GM23338 (cell line): ENCODE data around the gene SRSF1. TPM values are rescaled to one million over a fixed set of nuclear protein-coding genes. Genes with fewer than 3 reads are reported as not detected.

Experiments
- ATAC-seq: fragments of 200-7000 bp; cut with Tn5 transposase; 3 replicates; pipeline ENCODE4 v1.9.1; 2020
- DNase-seq: peaks from one replicate; pipeline ENCODE4 v3.0.0-alpha.2; 2015; ENCODE audit warnings: low spot score
- H2AFZ ChIP-seq: fragments of 200-600 bp; sonication (generic); 2 replicates; pipeline ENCODE4 v1.8.0; 2016; ENCODE audit warnings: antibody characterized with exemption, mild to moderate bottlenecking, moderate library complexity
- H3F3A ChIP-seq: fragments of 200-600 bp; sonication (generic); replicated peaks from 2 replicates; pipeline ENCODE4 v1.8.0; 2017; ENCODE audit warnings: antibody characterized with exemption, mixed run types, low read depth
- H3K27ac ChIP-seq: fragments of 200-600 bp; sonication (generic); 2 replicates; pipeline ENCODE4 v1.6.1; 2016; ENCODE audit warnings: low read depth
- H3K27me3 ChIP-seq: fragments of 200-600 bp; sonication (generic); 2 replicates; pipeline ENCODE4 v1.8.0; 2016; ENCODE audit warnings: mild to moderate bottlenecking, mixed run types, moderate library complexity; ENCODE audit not compliant: insufficient read depth
- H3K36me3 ChIP-seq: fragments of 200-600 bp; sonication (generic); 2 replicates; pipeline ENCODE4 v1.8.0; 2016; ENCODE audit warnings: mild to moderate bottlenecking; ENCODE audit not compliant: insufficient read depth
- H3K4me1 ChIP-seq: fragments of 200-600 bp; sonication (generic); 2 replicates; pipeline ENCODE4 v1.8.0; 2016; ENCODE audit warnings: mild to moderate bottlenecking, moderate library complexity; ENCODE audit not compliant: insufficient read depth
- H3K4me2 ChIP-seq: fragments of 200-600 bp; sonication (generic); 2 replicates; pipeline ENCODE4 v1.7.1; 2017; ENCODE audit warnings: mixed run types
- H3K4me3 ChIP-seq: fragments of 200-600 bp; sonication (generic); 2 replicates; pipeline ENCODE4 v1.6.1; 2016; ENCODE audit warnings: mixed run types
- H3K79me2 ChIP-seq: fragments of 200-600 bp; sonication (generic); replicated peaks from 2 replicates; pipeline ENCODE4 v1.8.0; 2017; ENCODE audit warnings: mild to moderate bottlenecking; ENCODE audit not compliant: insufficient read depth
- H3K9me2 ChIP-seq: fragments of 200-600 bp; sonication (generic); 2 replicates; pipeline ENCODE4 v1.8.0; 2017; ENCODE audit not compliant: insufficient read depth
- H4K20me1 ChIP-seq: fragments of 200-600 bp; sonication (generic); replicated peaks from 2 replicates; pipeline ENCODE4 v1.8.0; 2017; ENCODE audit warnings: mild to moderate bottlenecking; ENCODE audit not compliant: insufficient read depth
- H3K27ac Mint-ChIP-seq: 2 replicates; pipeline ENCODE4 v1.8.0; 2020; ENCODE audit warnings: inconsistent platforms, mild to moderate bottlenecking, moderate library complexity, mixed read lengths
- H3K27me3 Mint-ChIP-seq: 3 replicates; pipeline ENCODE4 v1.8.0; 2022; ENCODE audit warnings: low read depth, mild to moderate bottlenecking, moderate library complexity, mixed read lengths, inconsistent platforms; ENCODE audit not compliant: insufficient read depth, poor library complexity
- H3K36me3 Mint-ChIP-seq: 3 replicates; pipeline ENCODE4 v1.8.0; 2021; ENCODE audit warnings: low read depth, mild to moderate bottlenecking, inconsistent platforms, moderate library complexity, mixed read lengths
- H3K4me1 Mint-ChIP-seq: 3 replicates; pipeline ENCODE4 v1.8.0; 2020; ENCODE audit warnings: mild to moderate bottlenecking, inconsistent platforms, mixed read lengths
- H3K4me3 Mint-ChIP-seq: 3 replicates; pipeline ENCODE4 v1.8.0; 2021; ENCODE audit warnings: moderate library complexity, mild to moderate bottlenecking, inconsistent platforms, mixed read lengths
- H3K9me3 Mint-ChIP-seq: 3 replicates; pipeline ENCODE4 v1.8.0; 2020; ENCODE audit warnings: moderate library complexity, mild to moderate bottlenecking, inconsistent platforms, mixed read lengths
- CREB1 ChIP-seq: fragments of 250-450 bp; sonication (Bioruptor Pico); IDR thresholded peaks from 2 replicates; pipeline ENCODE4 v1.5.0; 2020; ENCODE audit warnings: low read depth, mild to moderate bottlenecking, moderate library complexity
- EZH2 ChIP-seq: fragments of 200-600 bp; sonication (generic); IDR thresholded peaks from one replicate; pipeline ENCODE4 v1.8.0; 2017; ENCODE audit warnings: antibody characterized with exemption, mild to moderate bottlenecking, low read depth; ENCODE audit not compliant: unreplicated experiment
- EZH2phosphoT487 ChIP-seq: fragments of 200-600 bp; sonication (generic); IDR thresholded peaks from one replicate; pipeline ENCODE4 v1.8.1; 2018; ENCODE audit warnings: antibody characterized with exemption; ENCODE audit not compliant: unreplicated experiment
- JUNB ChIP-seq: IDR thresholded peaks from one replicate; pipeline ENCODE4 v1.6.1; 2016; ENCODE audit warnings: antibody characterized with exemption; ENCODE audit not compliant: unreplicated experiment
- NANOG ChIP-seq: IDR thresholded peaks from 2 replicates; pipeline ENCODE4 v1.6.1; 2016; ENCODE audit warnings: antibody characterized with exemption, borderline replicate concordance
- POLR2AphosphoS5 ChIP-seq: IDR thresholded peaks from 2 replicates; pipeline ENCODE4 v1.6.1; 2016; ENCODE audit warnings: antibody characterized with exemption, low read depth
- STAT1 ChIP-seq: IDR thresholded peaks from one replicate; pipeline ENCODE4 v1.6.1; 2016; ENCODE audit warnings: antibody characterized with exemption; ENCODE audit not compliant: unreplicated experiment
- ZNF114 ChIP-seq: fragments of 250-450 bp; sonication (Bioruptor Pico); IDR thresholded peaks from 2 replicates; pipeline ENCODE4 v1.5.0; 2020; ENCODE audit warnings: mild to moderate bottlenecking, moderate library complexity
- ZNF331 ChIP-seq: fragments of 250-450 bp; sonication (Bioruptor Pico); IDR thresholded peaks from 2 replicates; pipeline ENCODE4 v1.5.0; 2020; ENCODE audit warnings: low read depth, mild to moderate bottlenecking, moderate library complexity
- ZNF462 ChIP-seq: fragments of 250-450 bp; sonication (Bioruptor Pico); IDR thresholded peaks from 2 replicates; pipeline ENCODE4 v1.5.0; 2020; ENCODE audit warnings: mild to moderate bottlenecking, moderate library complexity
- polyA plus RNA-seq: library from polyadenylated mRNA; unstranded; fragments of >200 nt; fragmentation: Nextera tagmentation; extraction: Ambion mirVana; gene quantifications from 2 replicates; pipeline ENCODE4 v1.2.1, GENCODE V29; 2016
- total RNA-seq: library from RNA; depleted of rRNA; stranded (reverse); fragments of >200 nt; shearing (Covaris generic); gene quantifications from 2 replicates; pipeline ENCODE4 v1.2.3, GENCODE V29; 2014
- TF ChIP-seq, protein P1 (sequence below): IDR thresholded peaks from 2 replicates; pipeline ENCODE4 v1.6.1; 2016; ENCODE audit warnings: antibody characterized with exemption
- TF ChIP-seq, protein P2 (sequence below): IDR thresholded peaks from one replicate; pipeline ENCODE4 v1.6.1; 2018; ENCODE audit warnings: antibody characterized with exemption; ENCODE audit not compliant: unreplicated experiment
- TF ChIP-seq, protein P3 (sequence below), 2 experiments: fragments of 200-600 bp in 1 of 2; sonication (generic) in 1 of 2; conservative IDR thresholded peaks; 2 replicates each; pipeline versions ENCODE4 v1.5.1 to v1.6.1; 2016 to 2017; ENCODE audit warnings: antibody characterized with exemption in 2 of 2, low read depth in 2 of 2, mild to moderate bottlenecking in 2 of 2, moderate library complexity in 1 of 2

Gene SRSF1
- total and polyA plus RNA-seq, 2 experiments from 2014 or later: 413 to 584 TPM

GRCh38 chr17:58052407-58052806 lies 45.4 kb upstream of the SRSF1 start:
- Histone ChIP-seq H3K4me2 (no peak overlapping the region), H3K9me2 (no peaks in the 10 kb centered on the region), H3K27ac (no peak overlapping the region), H3F3A (0 out of 2 replicates have a peak, but pooled peaks cover 3% of the 10 kb centered on the region), H3K36me3 (no peaks in the 10 kb centered on the region), H3K4me3 (no peak overlapping the region), H4K20me1 (no peaks in the 10 kb centered on the region), H3K27me3 (no peaks in the 10 kb centered on the region), H3K4me1 (0 out of 2 replicates have a peak, but pooled peaks cover under 1% of the 10 kb centered on the region), H3K79me2 (no peaks in the 10 kb centered on the region), H2AFZ (no peak overlapping the region)
- Mint-ChIP-seq H3K4me3 (no peak overlapping the region), H3K27ac (no peak overlapping the region), H3K9me3 (no peaks in the 10 kb centered on the region), H3K36me3 (no peaks in the 10 kb centered on the region), H3K4me1 (peaks cover 3% of the 10 kb centered on the region; the same call in 2 of the 3 replicates), H3K27me3 (no peaks in the 10 kb centered on the region)
- TF ChIP-seq ZNF331 (CRISPR knock-in tag) (no peak), CREB1 (CRISPR knock-in tag) (no peak), JUNB (no peak), POLR2AphosphoS5 (no peak), ZNF114 (CRISPR knock-in tag) (no peak), ZNF462 (CRISPR knock-in tag) (no peak), EZH2phosphoT487 (no peak), STAT1 (no peak), EZH2 (no peak), NANOG (no peak)
- TF ChIP-seq, protein P1, sequence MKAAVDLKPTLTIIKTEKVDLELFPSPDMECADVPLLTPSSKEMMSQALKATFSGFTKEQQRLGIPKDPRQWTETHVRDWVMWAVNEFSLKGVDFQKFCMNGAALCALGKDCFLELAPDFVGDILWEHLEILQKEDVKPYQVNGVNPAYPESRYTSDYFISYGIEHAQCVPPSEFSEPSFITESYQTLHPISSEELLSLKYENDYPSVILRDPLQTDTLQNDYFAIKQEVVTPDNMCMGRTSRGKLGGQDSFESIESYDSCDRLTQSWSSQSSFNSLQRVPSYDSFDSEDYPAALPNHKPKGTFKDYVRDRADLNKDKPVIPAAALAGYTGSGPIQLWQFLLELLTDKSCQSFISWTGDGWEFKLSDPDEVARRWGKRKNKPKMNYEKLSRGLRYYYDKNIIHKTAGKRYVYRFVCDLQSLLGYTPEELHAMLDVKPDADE: no peak
- TF ChIP-seq, protein P2, sequence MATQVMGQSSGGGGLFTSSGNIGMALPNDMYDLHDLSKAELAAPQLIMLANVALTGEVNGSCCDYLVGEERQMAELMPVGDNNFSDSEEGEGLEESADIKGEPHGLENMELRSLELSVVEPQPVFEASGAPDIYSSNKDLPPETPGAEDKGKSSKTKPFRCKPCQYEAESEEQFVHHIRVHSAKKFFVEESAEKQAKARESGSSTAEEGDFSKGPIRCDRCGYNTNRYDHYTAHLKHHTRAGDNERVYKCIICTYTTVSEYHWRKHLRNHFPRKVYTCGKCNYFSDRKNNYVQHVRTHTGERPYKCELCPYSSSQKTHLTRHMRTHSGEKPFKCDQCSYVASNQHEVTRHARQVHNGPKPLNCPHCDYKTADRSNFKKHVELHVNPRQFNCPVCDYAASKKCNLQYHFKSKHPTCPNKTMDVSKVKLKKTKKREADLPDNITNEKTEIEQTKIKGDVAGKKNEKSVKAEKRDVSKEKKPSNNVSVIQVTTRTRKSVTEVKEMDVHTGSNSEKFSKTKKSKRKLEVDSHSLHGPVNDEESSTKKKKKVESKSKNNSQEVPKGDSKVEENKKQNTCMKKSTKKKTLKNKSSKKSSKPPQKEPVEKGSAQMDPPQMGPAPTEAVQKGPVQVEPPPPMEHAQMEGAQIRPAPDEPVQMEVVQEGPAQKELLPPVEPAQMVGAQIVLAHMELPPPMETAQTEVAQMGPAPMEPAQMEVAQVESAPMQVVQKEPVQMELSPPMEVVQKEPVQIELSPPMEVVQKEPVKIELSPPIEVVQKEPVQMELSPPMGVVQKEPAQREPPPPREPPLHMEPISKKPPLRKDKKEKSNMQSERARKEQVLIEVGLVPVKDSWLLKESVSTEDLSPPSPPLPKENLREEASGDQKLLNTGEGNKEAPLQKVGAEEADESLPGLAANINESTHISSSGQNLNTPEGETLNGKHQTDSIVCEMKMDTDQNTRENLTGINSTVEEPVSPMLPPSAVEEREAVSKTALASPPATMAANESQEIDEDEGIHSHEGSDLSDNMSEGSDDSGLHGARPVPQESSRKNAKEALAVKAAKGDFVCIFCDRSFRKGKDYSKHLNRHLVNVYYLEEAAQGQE: no peak
- TF ChIP-seq, protein P3, sequence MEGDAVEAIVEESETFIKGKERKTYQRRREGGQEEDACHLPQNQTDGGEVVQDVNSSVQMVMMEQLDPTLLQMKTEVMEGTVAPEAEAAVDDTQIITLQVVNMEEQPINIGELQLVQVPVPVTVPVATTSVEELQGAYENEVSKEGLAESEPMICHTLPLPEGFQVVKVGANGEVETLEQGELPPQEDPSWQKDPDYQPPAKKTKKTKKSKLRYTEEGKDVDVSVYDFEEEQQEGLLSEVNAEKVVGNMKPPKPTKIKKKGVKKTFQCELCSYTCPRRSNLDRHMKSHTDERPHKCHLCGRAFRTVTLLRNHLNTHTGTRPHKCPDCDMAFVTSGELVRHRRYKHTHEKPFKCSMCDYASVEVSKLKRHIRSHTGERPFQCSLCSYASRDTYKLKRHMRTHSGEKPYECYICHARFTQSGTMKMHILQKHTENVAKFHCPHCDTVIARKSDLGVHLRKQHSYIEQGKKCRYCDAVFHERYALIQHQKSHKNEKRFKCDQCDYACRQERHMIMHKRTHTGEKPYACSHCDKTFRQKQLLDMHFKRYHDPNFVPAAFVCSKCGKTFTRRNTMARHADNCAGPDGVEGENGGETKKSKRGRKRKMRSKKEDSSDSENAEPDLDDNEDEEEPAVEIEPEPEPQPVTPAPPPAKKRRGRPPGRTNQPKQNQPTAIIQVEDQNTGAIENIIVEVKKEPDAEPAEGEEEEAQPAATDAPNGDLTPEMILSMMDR (conservative IDR thresholded peaks at IDR 0.05; ENCODE audit: low read depth in 2 of 2): no peak
- DNase-seq (no peak), ATAC-seq (no peak)
